Colonic mucosa (tissue), 4 donors: ENCODE results near the gene PADI4. TPM values are rescaled to one million over a fixed set of nuclear protein-coding genes. Genes with fewer than 3 reads are reported as not detected.

Experiments used
- DNase-seq: peaks from one replicate; pipeline ENCODE4 v3.0.0-alpha.2; 2020
- H3K27ac ChIP-seq: fragments of 200-600 bp; one replicate; pipeline ENCODE4 v1.8.0; 2021
- H3K27me3 ChIP-seq: fragments of 200-600 bp; one replicate; pipeline ENCODE4 v1.8.0; 2021
- H3K36me3 ChIP-seq: fragments of 200-600 bp; one replicate; pipeline ENCODE4 v1.8.0; 2021
- H3K4me1 ChIP-seq: fragments of 200-600 bp; one replicate; pipeline ENCODE4 v1.8.0; 2021; ENCODE audit warnings: mild to moderate bottlenecking
- H3K4me3 ChIP-seq: fragments of 200-600 bp; one replicate; pipeline ENCODE4 v1.8.0; 2021
- H3K9ac ChIP-seq, 2 donors: one replicate each; pipeline ENCODE4 v1.7.0; 2013; ENCODE audit warnings: control low read depth in 2 of 2, low read depth in 2 of 2, low read length in 2 of 2
- H3K9me3 ChIP-seq: fragments of 200-600 bp; one replicate; pipeline ENCODE4 v1.8.0; 2021
- intact Hi-C: fragments of 100-400 bp; cut with DNase I; formaldehyde crosslinking; loops from one replicate; pipeline ENCODE4 v1.14.1; 2022
- total RNA-seq, 2 donors: library from RNA; stranded (reverse); fragmentation: NEBNext Ultra II Directional in 1 of 2; extraction: Animal tissue kit (Norgen Biotek cat#: 25700) in 1 of 2; gene quantifications; one replicate each; pipeline ENCODE4 v1.2.1, GENCODE V29; 2021
- TF ChIP-seq, protein P1 (sequence below): fragments of 200-600 bp; IDR thresholded peaks from one replicate; pipeline ENCODE4 v1.8.0; 2022; ENCODE audit warnings: antibody characterized with exemption, mild to moderate bottlenecking
- donor health status: healthy.
- donor health status: DM: no; HTN: no; CAD: no.
- donor health status: DM: no; HTN: no; CAD: no.

PADI4 gene
- total RNA-seq, 2 donors from 2014 or later, result not detected

DNA sequence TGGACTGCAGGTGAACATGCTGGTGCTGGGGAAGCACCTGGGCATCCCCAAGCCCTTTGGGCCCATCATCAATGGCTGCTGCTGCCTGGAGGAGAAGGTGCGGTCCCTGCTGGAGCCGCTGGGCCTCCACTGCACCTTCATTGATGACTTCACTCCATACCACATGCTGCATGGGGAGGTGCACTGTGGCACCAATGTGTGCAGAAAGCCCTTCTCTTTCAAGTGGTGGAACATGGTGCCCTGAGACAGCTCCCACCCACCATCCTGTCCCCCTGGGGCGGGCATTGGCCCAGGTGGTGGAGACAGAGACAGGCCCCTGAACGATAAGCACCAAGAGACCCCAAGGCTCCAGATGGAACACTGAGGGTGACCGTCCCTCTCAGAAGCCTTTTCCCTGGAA lies 25.2 kb upstream of the PADI4 start:
- Histone ChIP-seq H3K9ac (no peak overlapping the region), H3K9me3 (no peaks in the 10 kb centered on the region), H3K27me3 (no peaks in the 10 kb centered on the region), H3K27ac (no peak overlapping the region), H3K4me3 (no peak overlapping the region), H3K36me3 (no peaks in the 10 kb centered on the region), H3K4me1 (no peaks in the 10 kb centered on the region)
- intact Hi-C loops, result no loop called here
- no peak for DNase-seq
- TF ChIP-seq, protein P1, sequence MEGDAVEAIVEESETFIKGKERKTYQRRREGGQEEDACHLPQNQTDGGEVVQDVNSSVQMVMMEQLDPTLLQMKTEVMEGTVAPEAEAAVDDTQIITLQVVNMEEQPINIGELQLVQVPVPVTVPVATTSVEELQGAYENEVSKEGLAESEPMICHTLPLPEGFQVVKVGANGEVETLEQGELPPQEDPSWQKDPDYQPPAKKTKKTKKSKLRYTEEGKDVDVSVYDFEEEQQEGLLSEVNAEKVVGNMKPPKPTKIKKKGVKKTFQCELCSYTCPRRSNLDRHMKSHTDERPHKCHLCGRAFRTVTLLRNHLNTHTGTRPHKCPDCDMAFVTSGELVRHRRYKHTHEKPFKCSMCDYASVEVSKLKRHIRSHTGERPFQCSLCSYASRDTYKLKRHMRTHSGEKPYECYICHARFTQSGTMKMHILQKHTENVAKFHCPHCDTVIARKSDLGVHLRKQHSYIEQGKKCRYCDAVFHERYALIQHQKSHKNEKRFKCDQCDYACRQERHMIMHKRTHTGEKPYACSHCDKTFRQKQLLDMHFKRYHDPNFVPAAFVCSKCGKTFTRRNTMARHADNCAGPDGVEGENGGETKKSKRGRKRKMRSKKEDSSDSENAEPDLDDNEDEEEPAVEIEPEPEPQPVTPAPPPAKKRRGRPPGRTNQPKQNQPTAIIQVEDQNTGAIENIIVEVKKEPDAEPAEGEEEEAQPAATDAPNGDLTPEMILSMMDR, result no peak

DNA sequence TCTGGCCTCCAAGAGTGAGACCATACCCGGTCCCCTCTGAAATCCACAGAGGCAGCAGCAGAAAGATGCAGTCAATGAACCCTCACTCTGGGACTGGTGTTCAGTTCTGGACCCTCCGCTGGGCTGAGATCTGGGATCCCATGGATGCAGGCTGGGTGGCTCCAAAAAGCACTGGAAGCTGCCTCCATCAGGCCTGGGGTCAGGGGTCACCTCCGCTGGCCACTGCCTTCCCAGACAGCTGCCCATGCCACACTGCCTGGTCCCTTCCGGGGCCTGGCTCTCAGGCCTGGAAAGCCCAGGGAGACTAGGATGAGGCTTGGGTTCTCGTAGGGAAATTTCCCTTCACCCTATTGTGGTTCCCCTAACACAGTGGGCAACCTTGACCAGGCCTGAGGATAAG lies 21.4 kb upstream of the PADI4 start:
- Histone ChIP-seq H3K4me3 (no peak overlapping the region), H3K36me3 (no peaks in the 10 kb centered on the region), H3K27ac (no peak overlapping the region), H3K27me3 (no peaks in the 10 kb centered on the region), H3K4me1 (no peaks in the 10 kb centered on the region), H3K9ac (no peak overlapping the region), H3K9me3 (no peaks in the 10 kb centered on the region)
- no peak for DNase-seq
- TF ChIP-seq, protein P1, result no peak
- intact Hi-C loops, result no loop called here

DNA sequence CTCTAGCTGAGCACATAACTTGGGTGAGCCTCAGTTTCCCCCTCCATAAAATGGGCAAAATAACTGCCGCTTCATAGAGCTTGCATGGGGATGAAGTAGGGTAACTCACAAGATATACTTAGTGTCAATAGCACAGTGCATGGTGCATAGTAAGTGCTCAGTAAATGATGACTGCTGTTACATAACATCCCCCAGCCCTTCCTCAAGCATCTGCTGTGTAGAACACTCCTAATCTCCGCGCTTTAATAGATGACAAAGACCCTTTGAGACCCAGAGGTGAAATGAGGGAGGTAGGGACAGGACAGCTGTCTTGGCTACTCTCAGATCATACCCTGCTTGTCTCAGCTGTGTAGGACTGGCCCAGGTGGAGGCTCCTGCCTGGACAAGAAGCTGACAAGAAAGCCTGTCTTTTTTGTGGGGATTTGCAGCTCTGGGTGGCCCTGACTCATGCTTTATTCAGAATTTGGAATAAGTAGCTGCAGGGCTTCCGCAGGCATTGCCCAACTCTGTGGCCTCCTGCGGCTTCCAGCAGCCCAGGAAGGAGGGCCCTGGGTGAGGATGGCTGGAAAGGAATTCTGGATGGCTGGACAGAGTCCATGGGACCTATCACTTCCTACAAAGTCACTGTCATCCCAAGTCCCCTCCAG lies 20.7 kb upstream of the PADI4 start:
- intact Hi-C loops, result no loop called here
- DNase-seq, result no peak
- H3K36me3 ChIP-seq, result no peaks in the 10 kb centered on the region
- no peaks in the 10 kb centered on the region for H3K27me3 ChIP-seq
- no peaks in the 10 kb centered on the region for H3K9me3 ChIP-seq
- H3K27ac ChIP-seq, result no peak overlapping the region
- no peaks in the 10 kb centered on the region for H3K4me1 ChIP-seq
- H3K4me3 ChIP-seq, result no peak overlapping the region
- H3K9ac ChIP-seq, result no peak overlapping the region
- TF ChIP-seq, protein P1, result no peak

DNA sequence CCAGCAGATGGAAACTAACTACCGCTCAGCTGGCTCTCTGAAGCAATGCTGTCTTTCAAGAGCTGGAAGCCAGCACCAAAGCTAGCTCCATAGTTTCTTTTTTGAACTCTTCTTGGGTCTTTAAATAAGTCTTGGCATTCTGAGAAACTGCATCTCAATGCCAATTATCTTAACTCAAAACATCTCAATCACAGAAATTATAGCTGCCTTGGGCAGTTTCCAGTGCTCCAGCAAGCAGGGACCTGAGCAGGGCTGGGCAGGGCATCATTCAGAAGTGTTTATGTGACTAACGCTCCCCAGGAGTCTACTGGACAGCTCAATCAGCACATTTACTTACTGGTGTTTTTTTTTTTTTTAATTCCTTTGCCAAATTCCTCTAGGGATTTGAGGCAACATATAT lies 18.3 kb upstream of the PADI4 start:
- no peak overlapping the region for H3K27ac ChIP-seq
- H3K9ac ChIP-seq, result no peak overlapping the region
- no peaks in the 10 kb centered on the region for H3K9me3 ChIP-seq
- TF ChIP-seq, protein P1, result no peak
- no peaks in the 10 kb centered on the region for H3K36me3 ChIP-seq
- H3K4me3 ChIP-seq, result no peak overlapping the region
- intact Hi-C loops, result no loop called here
- H3K4me1 ChIP-seq, result no peaks in the 10 kb centered on the region
- DNase-seq, result no peak
- no peaks in the 10 kb centered on the region for H3K27me3 ChIP-seq

DNA sequence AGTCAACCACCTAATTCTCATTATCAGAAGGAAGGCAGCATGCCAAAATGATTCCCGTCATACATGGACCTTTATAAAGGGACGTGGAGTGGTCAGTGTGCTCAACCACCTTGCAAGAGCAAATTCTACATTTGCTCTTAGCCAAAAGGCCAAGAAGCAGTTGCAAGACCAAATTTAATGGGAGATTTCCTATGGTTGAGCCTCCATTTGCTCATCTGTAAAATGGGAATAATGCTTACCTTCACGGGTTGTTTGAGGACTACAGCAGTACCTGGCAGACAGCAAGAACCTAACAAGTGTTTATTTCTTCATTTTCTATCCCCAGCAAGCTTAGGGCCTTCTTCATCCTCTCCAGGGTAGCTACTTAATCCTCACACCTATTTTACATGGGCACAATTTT lies 17.4 kb upstream of the PADI4 start:
- DNase-seq, result no peak
- Histone ChIP-seq H3K27ac (no peak overlapping the region), H3K9me3 (no peaks in the 10 kb centered on the region), H3K9ac (no peak overlapping the region), H3K4me1 (no peaks in the 10 kb centered on the region), H3K27me3 (no peaks in the 10 kb centered on the region), H3K4me3 (no peak overlapping the region), H3K36me3 (no peaks in the 10 kb centered on the region)
- TF ChIP-seq, protein P1, result no peak
- intact Hi-C loops, result no loop called here
